A673 (cell line): ENCODE data around the gene SOS1. TPM values are rescaled to one million over a fixed set of nuclear protein-coding genes. Genes with fewer than 3 reads are reported as not detected.

Source experiments
- BruUV-seq: library from RNA; stranded (reverse); fragments of 400-500 nt; replicated peaks from 2 replicates; lab custom pipeline; 2021; lab: Mats Ljungman, UMichigan
- CTCF ChIA-PET: fragments of 300-600 bp; sonication (Branson Sonifier 250); formaldehyde crosslinking; loops from one replicate; lab custom pipeline; 2022; ENCODE audit warnings: antibody characterized with exemption; lab: Charles Lee
- POLR2A ChIA-PET: fragments of 300-600 bp; sonication (Branson Sonifier 250); formaldehyde crosslinking; loops from one replicate; lab custom pipeline; 2022; ENCODE audit warnings: antibody characterized with exemption; ENCODE audit not compliant: low non-redundant PET; lab: Charles Lee
- DNase-seq: peaks from one replicate; pipeline ENCODE4 v3.0.0-alpha.2; 2015; ENCODE audit warnings: low spot score
- H3K27ac ChIP-seq: fragments of 200-600 bp; sonication (generic); 2 replicates; pipeline ENCODE4 v1.5.1; 2016; ENCODE audit warnings: mixed run types, low read depth, mild to moderate bottlenecking, mixed read lengths, antibody characterized with exemption, low read length; ENCODE audit not compliant: poor library complexity, severe bottlenecking
- H3K27me3 ChIP-seq: fragments of 200-600 bp; sonication (generic); replicated peaks from 2 replicates; pipeline ENCODE4 v1.6.1; 2017; ENCODE audit warnings: mixed run types, low read depth, mild to moderate bottlenecking, mixed read lengths, antibody characterized with exemption, low read length; ENCODE audit not compliant: insufficient read depth, poor library complexity
- H3K36me3 ChIP-seq: fragments of 200-600 bp; sonication (generic); 2 replicates; pipeline ENCODE4 v1.6.1; 2016; ENCODE audit warnings: mixed run types, mild to moderate bottlenecking, mixed read lengths, antibody characterized with exemption, low read length; ENCODE audit not compliant: insufficient read depth, poor library complexity, severe bottlenecking
- H3K4me1 ChIP-seq: fragments of 200-600 bp; sonication (generic); 2 replicates; pipeline ENCODE4 v1.6.1; 2017; ENCODE audit warnings: mixed run types, mild to moderate bottlenecking, mixed read lengths, antibody characterized with exemption, low read length; ENCODE audit not compliant: insufficient read depth, poor library complexity, severe bottlenecking
- H3K4me3 ChIP-seq: fragments of 200-600 bp; sonication (generic); 2 replicates; pipeline ENCODE4 v1.5.1; 2016; ENCODE audit warnings: low read depth, mixed run types, mild to moderate bottlenecking, mixed read lengths, low read length; ENCODE audit not compliant: poor library complexity, severe bottlenecking
- H3K9me3 ChIP-seq: fragments of 200-600 bp; sonication (generic); 2 replicates; pipeline ENCODE4 v1.6.1; 2016; ENCODE audit warnings: mixed run types, low read depth, mild to moderate bottlenecking, mixed read lengths, antibody characterized with exemption, low read length; ENCODE audit not compliant: poor library complexity, severe bottlenecking
- CTCF ChIP-seq: fragments of 300-800, 200-600 bp; sonication (generic); conservative IDR thresholded peaks from 2 replicates; pipeline ENCODE4 v1.5.1; 2017; ENCODE audit warnings: low read depth, mild to moderate bottlenecking, antibody characterized with exemption, low read length, moderate library complexity, mixed read lengths
- EZH2 ChIP-seq: fragments of 200-600 bp; sonication (generic); IDR thresholded peaks from 2 replicates; pipeline ENCODE4 v1.6.1; 2017; ENCODE audit warnings: borderline replicate concordance, low read depth, mild to moderate bottlenecking, mixed read lengths, antibody characterized with exemption, low read length; ENCODE audit not compliant: poor library complexity, severe bottlenecking
- intact Hi-C: fragments of 100-400 bp; cut with micrococcal nuclease; formaldehyde crosslinking; loops from one replicate; pipeline ENCODE4 v1.10.0; 2022; ENCODE audit not compliant: unreplicated experiment
- total RNA-seq: library from RNA; stranded (reverse); gene quantifications from 2 replicates; pipeline ENCODE4 v1.2.3, GENCODE V29; 2021

SOS1 gene
- total RNA-seq, 1 experiment from 2014 or later = 37.8 TPM

- no peak for DNase-seq
- ChIA-PET CTCF (interaction anchor here (0.8 kb wide), 1 partner anchor 11 kb away, joined by 3 read pairs; no protein-coding TSS in a partner anchor), POLR2A (no interaction called here)
- intact Hi-C loops = no loop called here
- TF ChIP-seq CTCF (no peak), EZH2 (no peak)
- Histone ChIP-seq H3K27me3 (no peaks in the 10 kb centered on the region), H3K4me1 (peaks cover 3% of the 10 kb centered on the region), H3K36me3 (no peaks in the 10 kb centered on the region), H3K27ac (no peak overlapping the region), H3K9me3 (no peaks in the 10 kb centered on the region), H3K4me3 (no peak overlapping the region)
- BruUV-seq = no TSS peak
Observed at GRCh38 chr2:38957972-38958371, 162.9 kb downstream of the SOS1 start.

GRCh38 chr2:38951766-38952165, 169.1 kb downstream of the SOS1 start:
- no TSS peak for BruUV-seq
- Histone ChIP-seq H3K36me3 (no peaks in the 10 kb centered on the region), H3K4me3 (no peak overlapping the region), H3K27ac (no peak overlapping the region), H3K9me3 (no peaks in the 10 kb centered on the region), H3K27me3 (no peaks in the 10 kb centered on the region), H3K4me1 (no peaks in the 10 kb centered on the region)
- no peak for DNase-seq
- CTCF ChIA-PET = no interaction called here
- POLR2A ChIA-PET = no interaction called here
- intact Hi-C loops = no loop called here
- TF ChIP-seq EZH2 (no peak), CTCF (no peak)

- TF ChIP-seq EZH2 (no peak), CTCF (no peak)
- ChIA-PET CTCF (no interaction called here), POLR2A (no interaction called here)
- Histone ChIP-seq H3K4me3 (no peak overlapping the region), H3K9me3 (no peaks in the 10 kb centered on the region), H3K27me3 (no peaks in the 10 kb centered on the region), H3K4me1 (no peaks in the 10 kb centered on the region), H3K36me3 (no peaks in the 10 kb centered on the region), H3K27ac (no peak overlapping the region)
- BruUV-seq = no TSS peak
- intact Hi-C loops = loop anchor here (5.0 kb wide), 2 partner anchors 88 to 783 kb away; no protein-coding TSS in a partner anchor
- no peak for DNase-seq
Observed at GRCh38 chr2:38948995-38949394, 171.9 kb downstream of the SOS1 start.
